Measurements from ENCODE around the gene SGSM1. TPM values are rescaled to one million over a fixed set of nuclear protein-coding genes. Genes with fewer than 3 reads are reported as not detected.

SGSM1 gene
- total and polyA plus RNA-seq, 10 of the 15 experiments (the other 5 are each of a cell fraction or from before 2014, with no cell fraction given) = not detected

GRCh38 chr22:24810043-24810749, 4.2 kb downstream of the SGSM1 start:
- intact Hi-C loops (cut with micrococcal nuclease; ENCODE audit: unreplicated experiment) = no loop called here
- Histone ChIP-seq H3K4me3 (no peak overlapping the region), H3K36me3 (ENCODE audit: control insufficient read depth in 2 of 2, insufficient read depth in 2 of 2, low read length in 1 of 2) (no peaks in the 10 kb centered on the region), H3K9me3 (replicated peaks; ENCODE audit: control insufficient read depth, insufficient read depth, low read length) (no peaks in the 10 kb centered on the region; the same call in 2 of the 3 replicates), H2AFZ (ENCODE audit: control insufficient read depth, low read depth, low read length) (no peak overlapping the region), H3K4me1 (ENCODE audit: control insufficient read depth, insufficient read depth, low read length) (no peaks in the 10 kb centered on the region), H3K27me3 (replicated peaks in 1 of 2; ENCODE audit: control insufficient read depth in 2 of 2, insufficient read depth in 2 of 2, low read length in 1 of 2) (no peaks in the 10 kb centered on the region; a peak in 2 of 4 replicates), H3K79me2 (ENCODE audit: control insufficient read depth, insufficient read depth, low read length) (no peaks in the 10 kb centered on the region), H3K27ac (ENCODE audit: control insufficient read depth, insufficient read depth) (no peak overlapping the region), H3K4me2 (ENCODE audit: control insufficient read depth, insufficient read depth) (no peak overlapping the region), H3K9ac (ENCODE audit: control insufficient read depth, insufficient read depth, low read length) (no peak overlapping the region), H4K20me1 (ENCODE audit: control insufficient read depth, insufficient read depth) (no peaks in the 10 kb centered on the region)
- no peak for DNase-seq (ENCODE audit: low read depth, low spot score)
- ChIA-PET SMC1A (ENCODE audit: uncharacterized antibody, unreplicated experiment) (no interaction called here), RAD21 (ENCODE audit: unreplicated experiment) (no interaction called here), CTCF (no interaction called here), POLR2A (no interaction called here)
- no peak for ATAC-seq
- no peak for TF ChIP-seq E2F4 (IDR thresholded peaks at IDR 0.05; ENCODE audit: low read depth, low read length)
- TF ChIP-seq SPI1 (IDR thresholded peaks at IDR 0.05; ENCODE audit: borderline replicate concordance, insufficient read depth, low read depth, low read length) = no peak
- TF ChIP-seq REST (IDR thresholded peaks at IDR 0.05; ENCODE audit: low read depth, low read length) = no peak
- TF ChIP-seq IRF4 (IDR thresholded peaks at IDR 0.05; ENCODE audit: low read depth, low read length) = no peak
- no peak for TF ChIP-seq HDAC6 (IDR thresholded peaks at IDR 0.05; ENCODE audit: unreplicated experiment)
- no peak for TF ChIP-seq NR2F1 (conservative IDR thresholded peaks at IDR 0.05)
- no peak for TF ChIP-seq RAD51 (IDR thresholded peaks at IDR 0.05)
- in situ Hi-C loops (cut with MboI) = no loop called here
- no TSS peak for BruUV-seq (replicated peaks)
- 37% methylated on average over 14 of the region's 14 CpGs for WGBS (ENCODE audit: insufficient coverage, insufficient replicate concordance, low lambda C conversion rate, missing lambda C conversion rate)
- no peak for FAIRE-seq

Data from GM12878 (cell line).